Activated CD4-positive, alpha-beta T cell treated with anti-CD3 and anti-CD28 coated beads, Interleukin-2, amount 50 U/mL, for 4 hours (primary cell): ENCODE measurements around the gene SHANK2.
"Not testable (repeated sequence)": the region's sequence is repeated elsewhere in the genome, so short reads cannot be mapped to it uniquely, and the experiment has no call there.

ENCODE experiments used
- DNase-seq, 2 experiments: peaks; one replicate each; pipeline ENCODE4 v3.0.0-alpha.2; 2020

Gene SHANK2

DNA sequence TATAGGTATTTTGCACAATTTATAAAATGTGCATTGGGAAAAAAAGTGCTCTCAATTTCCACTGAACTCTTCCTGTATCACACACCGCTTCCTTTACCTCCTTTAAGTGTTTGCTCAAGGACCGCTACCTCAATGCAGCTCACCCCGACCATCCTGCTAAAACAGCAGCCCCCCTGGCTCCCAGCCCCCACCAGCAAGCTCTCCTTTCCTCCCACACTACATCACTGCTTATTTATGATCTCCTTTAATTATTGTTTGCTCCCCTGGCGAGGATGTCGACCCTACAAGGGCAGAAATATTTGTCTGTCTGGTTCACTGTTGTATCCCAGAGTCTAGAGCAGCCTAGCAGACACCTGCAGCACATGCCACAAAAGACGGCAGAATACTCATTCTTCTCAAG lies 10.0 kb downstream of the SHANK2 start:
- no peak for DNase-seq

DNA sequence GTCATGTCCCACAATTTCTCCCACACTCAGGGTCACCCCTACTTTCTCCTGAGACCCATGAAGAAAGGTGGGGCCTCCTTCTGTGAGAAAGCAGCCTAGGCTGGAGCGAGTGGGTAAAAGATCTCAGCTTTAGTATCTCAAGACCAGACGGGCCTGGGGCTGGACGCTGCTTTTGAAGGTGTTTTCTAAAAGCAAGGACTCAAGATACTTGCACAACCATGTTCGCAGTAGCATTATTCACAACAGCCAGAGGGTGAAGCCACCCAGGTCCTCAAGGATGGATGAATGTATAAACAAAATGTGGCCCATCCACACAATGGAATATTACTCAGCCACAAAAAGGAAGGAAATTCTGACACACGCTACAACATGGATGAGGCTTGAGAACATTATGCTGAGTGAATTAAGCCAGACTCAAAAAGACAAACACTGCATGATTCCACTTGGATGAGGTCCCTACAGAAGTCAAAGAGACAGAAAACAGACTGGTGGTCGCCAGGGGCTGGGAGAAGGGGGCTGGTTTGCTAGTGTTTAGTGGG lies 10.6 kb downstream of the SHANK2 start:
- DNase-seq: no peak

DNA sequence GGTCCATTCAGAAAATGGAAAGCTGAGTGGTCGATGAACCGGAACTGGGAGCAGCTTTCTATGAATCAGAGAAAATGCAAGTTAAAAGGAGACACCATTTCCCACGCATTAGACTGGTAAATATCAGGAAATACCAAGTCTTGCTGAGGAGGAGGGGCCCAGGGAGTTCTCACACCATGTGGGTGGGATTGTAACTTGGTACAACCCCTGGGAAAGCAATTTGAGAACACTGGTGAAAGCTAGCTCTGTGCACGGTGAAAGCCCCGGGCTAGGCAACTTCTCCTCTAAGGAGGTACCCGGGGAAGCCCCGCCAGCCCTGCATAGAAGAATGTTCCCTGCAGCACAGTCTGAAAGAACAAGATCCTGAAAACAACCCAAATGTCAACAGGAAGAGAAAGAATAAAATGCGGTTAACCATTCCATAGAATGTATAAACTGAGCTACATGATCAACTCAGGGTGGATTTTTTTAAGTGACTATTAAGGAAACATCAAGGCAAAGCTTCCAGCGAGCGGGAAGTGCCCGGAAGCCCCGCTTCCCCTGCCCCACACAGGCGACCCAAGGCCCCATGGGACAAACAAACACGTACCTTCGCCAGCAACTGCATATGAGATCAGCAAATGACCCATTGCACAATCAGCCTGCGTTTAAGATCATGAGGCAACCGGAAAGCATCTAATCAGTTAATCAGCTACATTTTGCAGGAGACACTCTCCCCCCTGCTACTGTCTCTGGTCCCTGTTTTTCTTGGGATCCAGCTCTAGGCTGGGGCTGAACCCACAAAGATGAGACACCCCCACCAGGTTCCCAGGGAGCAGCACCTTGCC lies 11.3 kb downstream of the SHANK2 start:
- DNase-seq: no peak

DNA sequence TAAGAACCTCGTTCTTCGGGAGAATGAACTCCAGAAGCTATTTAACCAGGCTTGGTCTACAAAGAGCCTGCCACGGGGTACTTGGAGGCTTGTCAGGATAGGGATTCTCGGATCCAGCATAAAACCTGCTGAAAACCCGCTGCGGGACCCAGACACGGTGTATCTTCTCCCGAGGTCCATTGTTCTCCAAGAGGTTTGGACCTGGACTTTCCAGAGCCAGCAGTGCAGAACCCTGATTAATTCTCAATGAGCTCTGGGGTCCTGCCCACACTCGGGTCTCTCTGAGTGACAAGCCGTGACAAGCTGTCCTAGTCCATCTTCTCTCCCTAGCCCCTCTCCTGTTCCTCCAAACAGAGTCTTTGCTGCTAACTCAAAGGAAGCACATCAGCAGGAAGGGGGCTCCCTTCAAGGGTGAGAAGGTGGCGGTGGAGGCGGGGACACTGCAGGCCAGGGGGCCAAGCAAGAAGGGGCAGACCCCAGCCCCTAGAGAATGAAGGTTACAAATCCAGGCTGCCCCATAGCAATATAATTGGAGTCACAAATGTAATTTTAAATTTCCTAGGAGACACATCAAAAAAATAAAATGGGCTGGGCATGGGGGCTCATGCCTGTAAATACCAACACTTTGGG lies 12.2 kb downstream of the SHANK2 start:
- DNase-seq: no peak

DNA sequence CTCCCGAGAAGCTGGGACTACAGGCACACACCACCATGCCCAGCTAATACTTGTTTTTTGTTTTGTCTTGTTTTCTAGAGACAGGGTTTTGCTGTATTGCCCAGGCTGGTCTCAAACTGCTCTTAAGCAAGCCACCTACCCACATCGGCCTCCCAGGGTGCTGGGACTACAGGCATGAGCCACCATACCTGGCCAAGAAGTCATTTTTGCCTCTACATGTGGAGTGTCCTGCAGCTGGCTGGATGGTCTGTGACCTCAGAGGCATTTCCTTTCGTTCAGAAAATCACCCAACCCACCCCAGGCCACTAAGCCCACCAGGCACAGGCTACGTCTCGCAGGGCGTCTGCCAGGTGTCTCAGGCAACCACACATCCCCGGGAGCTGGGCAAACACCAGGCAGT lies 12.8 kb downstream of the SHANK2 start:
- DNase-seq: no peak

DNA sequence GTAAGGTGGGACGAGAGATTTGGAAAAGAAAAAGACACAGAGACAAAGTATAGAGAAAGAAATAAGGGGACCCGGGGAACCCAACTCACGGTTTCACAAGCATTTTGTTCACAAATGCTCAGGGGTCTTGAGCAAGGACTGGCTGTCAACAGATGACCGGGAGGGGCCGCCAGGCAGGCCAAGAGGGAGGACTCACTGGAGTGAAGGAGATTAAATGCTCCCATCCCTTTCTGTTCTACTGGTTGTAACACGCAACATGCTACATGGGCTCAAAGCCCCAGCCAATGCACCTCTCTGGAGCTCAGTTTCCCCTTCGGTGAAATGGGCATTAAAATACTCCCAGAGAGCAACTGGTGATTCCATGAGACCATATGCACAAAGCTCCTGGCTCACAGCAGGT lies 13.4 kb downstream of the SHANK2 start:
- DNase-seq: no peak

DNA sequence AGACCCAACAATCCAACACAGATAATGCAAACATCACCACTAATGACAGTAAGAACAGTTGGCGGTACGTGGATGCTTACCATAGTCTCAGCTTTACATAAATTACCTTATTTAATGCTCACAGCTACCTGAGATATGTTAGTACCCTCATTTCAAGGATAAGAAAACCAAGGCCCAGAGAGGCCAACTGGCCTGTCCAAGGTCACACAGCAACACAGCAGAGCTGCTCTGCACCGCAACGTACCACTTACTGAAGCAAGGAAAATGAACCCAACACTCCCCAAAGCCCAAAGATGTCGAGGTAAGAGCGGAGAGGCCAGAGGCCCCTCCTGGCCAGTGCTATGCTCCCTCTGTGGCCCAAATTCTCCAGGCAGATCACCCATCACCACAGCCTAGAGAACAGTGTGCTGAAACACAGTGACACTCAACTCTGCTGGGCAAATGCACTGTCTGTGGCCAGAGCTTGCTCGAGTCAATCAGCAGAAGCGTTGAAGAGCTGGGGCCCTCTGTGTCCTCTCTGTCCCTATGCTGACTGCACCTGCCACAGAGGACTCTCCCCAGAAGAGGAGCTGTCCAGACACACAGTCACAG lies 14.0 kb downstream of the SHANK2 start:
- DNase-seq: no peak

DNA sequence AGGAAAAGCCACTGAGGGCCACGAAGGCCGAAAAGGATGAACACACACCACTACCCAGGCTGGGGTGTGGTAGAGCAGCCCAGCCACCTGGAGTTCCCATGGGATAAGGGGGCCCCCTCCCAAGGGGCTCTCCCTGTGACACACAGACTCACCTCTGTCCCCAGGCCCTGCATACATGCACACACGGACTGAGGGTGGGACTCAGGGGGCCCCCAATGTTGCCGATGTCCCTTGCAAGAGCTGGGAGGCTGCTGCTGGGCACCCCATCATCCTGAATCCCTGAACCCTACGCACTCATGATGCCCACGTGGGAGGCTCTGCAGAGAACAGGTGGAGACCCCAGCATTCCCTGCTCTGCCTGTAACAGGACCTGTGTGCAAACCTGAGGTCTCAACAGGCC lies 14.5 kb downstream of the SHANK2 start:
- DNase-seq: no peak

DNA sequence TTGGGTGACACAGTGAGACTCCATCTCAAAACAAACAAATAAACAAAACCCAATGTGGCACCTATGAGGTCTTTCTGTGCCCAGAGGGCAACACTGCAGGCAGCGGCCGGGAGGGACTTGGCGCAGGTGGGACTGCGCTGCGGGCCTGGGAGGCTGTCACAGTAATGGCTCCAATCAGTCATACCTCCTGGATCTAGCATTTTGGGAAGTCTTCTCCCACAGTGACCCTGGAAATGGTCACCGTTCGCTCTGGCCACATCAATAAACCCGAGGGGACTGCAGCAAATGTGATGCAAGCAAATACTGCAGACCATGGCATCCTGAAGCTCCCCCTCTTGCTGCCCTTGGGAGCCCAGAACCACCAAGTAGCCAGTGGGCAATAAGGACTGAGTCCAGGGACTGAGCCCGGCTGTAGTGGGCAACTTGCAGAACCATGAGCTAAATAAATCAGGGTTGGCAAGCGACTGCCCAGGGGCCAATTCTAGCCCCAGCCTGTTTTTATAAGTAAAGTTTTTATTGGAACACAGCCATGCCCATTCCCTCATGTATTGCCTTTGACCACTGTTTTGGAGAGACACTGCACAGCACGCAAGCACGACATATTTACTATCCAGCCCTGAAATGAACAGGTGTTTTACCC lies 15.4 kb downstream of the SHANK2 start:
- no peak for DNase-seq

DNA sequence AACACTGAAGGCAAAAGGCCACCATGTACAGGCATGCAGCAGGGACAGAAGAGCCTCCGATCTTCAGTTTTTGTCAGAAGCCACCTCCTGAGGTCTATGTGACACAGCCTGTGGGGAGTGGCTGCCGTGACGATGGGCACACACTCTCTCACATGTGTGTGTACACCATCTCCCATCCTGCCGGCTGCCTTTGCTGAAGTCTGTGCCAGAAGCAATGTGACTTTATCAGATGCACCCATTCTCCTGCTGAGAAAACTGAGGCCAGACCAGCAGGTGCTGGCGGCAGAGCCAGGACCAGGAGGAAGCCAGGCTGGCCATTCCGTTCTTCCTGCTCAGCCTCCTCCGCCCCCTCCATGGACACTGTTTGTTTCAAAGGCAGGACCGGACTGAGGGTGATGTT lies 16.7 kb downstream of the SHANK2 start:
- DNase-seq: no peak

DNA sequence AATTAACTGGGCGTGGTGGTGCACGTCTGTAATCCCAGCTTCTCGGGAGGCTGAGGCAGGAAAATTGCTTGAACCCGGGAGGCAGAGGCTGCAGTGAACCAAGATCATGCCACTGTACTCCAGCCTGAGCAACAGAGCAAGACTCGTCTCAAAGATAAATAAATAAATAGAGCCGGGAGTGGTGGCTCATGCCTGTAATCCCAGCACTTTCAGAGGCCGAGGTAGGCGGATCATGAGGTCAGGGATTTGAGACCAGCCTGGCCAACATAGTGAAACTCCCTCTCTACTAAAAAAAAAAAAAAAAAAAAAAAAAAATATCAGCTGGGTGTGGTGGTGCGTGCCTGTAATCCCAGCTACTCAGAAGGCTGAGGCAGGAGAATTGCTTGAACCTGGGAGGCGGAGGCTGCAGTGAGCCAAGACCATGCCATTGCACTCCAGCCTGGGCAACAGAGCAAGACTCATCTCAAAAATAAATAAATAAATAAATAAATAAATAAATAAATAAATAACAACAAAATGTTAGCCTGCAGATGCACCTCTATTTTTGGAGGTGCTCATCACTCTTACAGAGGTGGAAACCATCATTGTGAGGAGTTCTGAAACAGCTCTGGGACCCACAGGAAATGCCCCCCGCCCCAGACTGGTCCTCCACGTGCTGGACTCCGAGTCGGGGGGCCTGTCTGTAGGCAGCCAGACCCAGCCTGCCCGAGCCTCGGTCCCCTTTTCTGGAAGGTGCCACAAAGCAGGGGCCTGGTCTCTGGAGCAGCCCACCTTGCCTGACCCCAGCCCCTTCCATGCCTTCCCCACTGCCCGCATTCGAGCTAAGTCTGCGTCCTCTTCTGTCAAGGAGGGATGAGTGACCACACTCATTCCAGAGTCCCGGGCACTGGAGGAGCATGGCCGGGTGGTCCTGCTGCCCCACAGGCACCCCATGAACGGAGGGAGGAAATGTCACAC lies 18.2 kb downstream of the SHANK2 start:
- not testable (repeated sequence) for DNase-seq

DNA sequence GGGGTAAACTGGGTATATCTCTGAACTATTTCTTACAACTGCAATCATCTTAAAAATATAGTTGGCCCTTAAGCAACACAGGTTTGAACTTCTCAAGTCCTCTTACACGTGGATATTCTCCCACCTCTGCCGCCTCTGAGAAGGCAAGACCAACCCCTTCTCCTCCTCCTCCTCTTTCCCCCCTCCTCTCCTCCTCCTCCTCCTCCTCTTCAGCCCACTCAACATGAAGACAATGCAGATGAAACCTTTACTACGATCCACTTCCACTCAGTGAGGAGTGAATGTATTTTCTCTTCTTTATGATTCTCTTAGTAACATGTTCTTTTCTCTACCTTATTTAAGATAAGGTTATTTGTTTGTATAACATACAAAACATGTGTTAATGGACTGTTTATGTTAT lies 20.0 kb downstream of the SHANK2 start:
- no peak for DNase-seq

DNA sequence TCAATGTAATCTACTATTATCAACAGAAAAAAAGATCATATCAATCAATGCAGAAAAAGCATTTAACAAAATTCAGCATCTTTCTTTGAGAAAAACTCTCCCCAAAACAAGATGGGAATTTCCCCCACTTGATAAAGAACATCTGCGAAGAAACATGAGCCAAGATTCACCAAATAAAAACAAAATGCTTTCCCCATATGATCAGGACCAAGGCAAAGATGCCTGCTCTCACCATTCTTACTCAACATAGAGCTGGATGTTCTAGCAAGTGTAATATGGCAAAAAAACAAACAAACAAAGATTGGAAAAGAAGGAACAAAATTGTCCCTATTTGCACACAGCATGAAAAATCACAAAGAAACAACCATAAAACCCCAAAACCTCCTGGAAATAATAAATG lies 23.4 kb downstream of the SHANK2 start:
- no peak for DNase-seq

DNA sequence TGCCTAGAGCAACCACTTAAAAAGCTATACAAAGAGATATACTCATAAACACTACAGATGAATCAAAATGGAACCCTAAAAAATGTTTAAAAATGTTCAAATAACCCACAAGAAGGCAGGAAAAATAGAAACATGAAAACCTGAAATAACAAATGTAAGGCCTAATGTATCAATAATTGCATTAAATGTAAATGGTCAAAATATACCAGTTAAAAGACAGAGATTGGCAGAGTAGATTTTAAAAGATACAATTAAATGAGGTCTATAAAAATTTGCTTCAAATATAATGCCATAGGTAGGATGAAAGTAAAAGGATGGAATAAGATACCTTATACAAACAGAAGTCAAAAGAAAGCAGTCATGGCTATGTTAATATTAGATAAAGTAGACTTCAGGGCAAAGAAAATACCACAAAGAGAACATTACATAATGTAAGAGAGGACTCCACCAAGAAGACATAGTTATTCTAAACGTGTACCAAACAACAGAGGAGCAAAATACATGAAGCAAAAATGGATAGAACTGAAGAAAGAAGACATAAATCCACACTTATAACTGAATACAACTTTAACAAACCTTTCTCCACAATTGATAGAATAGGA lies 25.2 kb downstream of the SHANK2 start:
- no peak for DNase-seq

DNA sequence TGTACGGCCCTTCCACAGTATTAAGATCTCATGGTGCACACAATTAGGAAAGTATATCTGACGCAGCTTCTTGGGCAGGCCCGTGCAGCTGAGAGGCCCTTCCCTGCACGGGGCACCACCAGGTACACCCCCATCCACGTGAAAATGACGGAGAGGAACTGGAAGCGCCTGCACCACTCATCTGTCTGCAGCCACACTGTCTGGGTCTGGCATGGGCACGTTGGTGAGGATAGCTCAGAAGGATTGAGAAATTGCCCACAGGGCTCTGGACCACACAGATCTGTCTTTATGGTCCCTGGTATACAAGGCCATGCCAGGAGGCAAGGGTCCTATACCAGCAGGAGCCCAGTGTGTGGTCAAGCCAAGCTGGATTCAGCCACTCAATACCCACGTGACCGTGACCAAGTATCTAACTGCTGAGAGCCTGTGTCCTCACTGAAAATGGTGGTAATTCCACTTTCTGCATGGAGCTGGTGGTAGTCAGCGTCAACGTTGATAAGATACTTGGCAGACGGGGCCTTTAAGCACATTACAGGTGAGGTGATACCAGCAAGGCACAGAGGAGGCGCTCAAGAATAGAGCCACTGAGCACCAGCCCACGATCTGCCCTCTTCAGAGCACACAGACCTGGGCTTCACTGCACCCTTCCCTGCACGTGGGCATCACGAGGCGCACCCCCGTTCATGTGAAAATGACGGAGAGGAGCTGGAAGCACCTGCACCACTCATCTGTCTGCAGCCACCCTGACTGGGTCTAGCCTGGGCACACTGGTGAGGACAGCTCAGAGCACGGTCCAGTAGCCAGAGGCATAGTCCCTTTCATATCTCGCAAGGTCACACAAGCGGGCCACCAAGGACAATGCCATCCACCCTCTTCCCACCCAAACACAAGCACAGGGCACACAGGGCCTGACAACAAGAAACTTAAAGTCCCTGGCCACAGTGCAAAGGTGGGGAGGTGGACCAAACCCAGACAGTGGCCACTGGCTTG lies 28.4 kb downstream of the SHANK2 start:
- DNase-seq: no peak

DNA sequence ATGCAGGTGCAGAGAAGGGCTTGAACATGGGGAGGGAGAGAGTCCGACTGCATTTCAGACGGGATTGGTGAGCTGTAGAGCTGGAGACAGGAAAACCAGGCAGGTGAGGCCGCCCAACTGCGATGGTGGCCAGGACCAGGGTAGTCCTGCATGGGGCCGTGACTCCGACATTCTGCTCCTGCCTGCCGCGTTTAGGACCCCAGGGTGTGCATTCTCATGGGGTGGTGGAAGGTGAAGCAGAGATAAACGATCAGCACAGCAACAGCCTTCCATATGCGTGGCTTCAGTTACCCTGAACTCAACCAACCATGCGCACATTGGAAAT lies 29.3 kb downstream of the SHANK2 start:
- no peak for DNase-seq

DNA sequence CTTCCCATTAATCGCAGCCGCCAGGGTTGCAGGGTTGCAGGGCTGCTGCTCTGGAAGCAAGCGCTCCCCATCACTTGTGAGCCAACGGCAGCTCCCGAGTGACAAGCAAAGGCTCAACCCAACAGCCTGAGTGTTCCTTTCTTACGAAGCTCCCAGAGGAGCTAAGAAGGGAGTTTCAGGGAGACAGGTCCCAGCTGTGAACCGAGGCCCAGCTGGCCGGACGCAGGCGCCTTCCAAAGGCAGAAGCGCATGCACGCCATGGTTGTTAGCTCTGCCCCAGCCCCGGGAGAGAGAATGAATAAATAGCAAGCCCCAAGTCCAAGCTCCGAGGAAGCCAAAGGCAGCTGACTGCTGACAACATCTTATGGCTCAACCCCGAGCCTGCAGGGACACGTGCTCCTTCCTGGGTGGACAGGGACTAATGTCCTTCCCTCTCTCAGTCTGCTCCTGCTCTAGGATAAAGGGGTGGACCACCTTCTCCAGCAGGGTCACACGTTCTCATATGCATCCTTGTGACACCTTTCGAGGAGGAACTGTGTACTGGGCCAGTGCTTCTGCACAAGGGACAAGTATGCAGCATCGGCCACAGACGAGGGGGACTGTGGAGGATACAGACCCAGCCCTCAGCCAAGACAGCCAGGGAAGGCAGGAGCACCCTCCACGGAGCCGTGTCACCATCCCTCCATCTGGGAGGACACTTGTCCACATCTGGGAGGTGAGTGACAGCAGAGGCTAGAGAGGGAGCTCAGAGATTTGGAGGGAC lies 29.9 kb downstream of the SHANK2 start:
- DNase-seq: no peak

DNA sequence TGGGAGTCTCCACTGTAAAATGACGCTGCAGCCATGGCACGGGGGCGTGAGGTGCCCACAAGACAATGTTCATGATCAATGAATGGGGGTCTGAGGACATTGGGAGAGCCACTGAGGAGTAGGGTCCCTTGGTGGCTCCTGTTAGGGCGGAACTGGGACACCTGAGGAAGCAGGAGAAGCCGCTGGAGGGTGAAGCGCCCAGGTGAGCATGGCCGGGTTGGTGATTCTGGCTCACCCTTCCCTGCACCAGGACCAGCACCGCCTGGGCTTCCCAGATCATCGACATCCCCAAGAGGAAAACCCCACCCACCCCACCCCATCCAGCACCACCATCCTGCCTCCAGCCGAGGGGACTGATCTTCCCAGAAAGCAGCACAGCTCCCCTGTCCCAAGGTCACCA lies 30.6 kb downstream of the SHANK2 start:
- DNase-seq: no peak

DNA sequence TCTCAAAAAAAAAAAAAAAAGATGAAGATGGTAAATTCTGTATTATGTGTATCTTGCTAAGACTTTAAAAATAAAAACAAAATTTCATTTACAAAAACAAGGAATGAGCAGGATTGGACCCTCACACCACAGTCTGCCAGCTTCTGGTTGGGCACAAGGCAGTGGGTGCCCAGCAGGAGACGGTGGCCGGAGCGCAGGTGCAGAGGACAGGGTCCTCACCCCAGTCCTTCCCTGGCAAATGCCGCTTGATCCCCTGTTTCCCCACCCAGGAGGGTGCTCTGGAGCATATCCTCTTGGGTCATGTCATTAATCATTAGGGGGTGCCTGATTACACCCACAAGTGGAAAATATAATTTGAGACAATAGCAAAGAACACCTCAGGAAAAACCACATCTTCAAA lies 31.2 kb downstream of the SHANK2 start:
- no peak for DNase-seq
